Midbrain (tissue), 1 donor: ENCODE results near the gene GGNBP2.
"Not testable (repeated sequence)": the region's sequence is repeated elsewhere in the genome, so short reads cannot be mapped to it uniquely, and the experiment has no call there.

Experiments
- DNase-seq: peaks from one replicate; lab custom pipeline; 2025; lab: John Stamatoyannopoulos, UW

GGNBP2 gene

DNA sequence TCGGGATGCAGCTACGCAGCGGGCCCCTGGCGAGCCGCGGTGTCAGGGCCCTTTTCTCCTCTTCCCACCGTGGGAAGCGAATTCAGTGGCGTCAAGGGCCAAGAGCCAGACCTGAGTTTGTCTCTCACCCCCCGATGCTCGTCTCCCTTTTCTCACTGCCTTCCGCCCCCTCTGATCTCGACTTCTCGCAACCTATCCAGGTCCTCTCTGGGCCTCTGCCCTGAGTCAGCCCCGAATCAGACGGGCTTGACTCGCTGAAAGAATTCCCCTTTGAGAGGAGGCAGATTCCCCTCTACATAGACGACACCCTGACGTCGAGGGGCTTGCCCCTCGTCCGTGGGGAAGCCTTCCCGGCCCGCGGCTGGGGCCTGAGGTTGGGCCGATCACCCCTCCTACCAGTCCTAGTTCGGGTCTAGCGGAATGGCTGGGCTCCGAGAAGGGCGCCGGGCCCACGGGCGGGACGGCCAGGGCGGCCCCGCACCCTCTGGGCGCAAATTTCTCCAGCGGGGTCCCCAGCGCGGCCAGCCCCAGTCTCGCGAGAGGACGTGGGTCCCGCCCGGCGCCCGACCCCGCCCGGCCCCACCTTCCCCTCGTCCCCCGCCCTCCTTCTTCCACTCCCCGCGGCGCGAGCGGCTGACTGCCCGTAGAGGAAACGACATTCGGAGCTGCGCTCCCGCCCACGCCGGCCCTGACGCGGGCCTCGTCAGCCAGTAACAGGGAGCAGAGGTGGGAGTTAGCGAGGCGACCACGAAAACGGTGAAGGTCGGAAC, at the start of gene GGNBP2:
GGNBP2 (plus strand) TSS at position 613 of the 770 bp plus-strand sequence. CDS start 806 bp downstream, outside the sequence.
- DNase-seq, result peak; percentile 88

- DNase-seq, result no peak
Measured at GRCh38 chr17:36495076-36495578, 49.6 kb upstream of the GGNBP2 start.

DNA sequence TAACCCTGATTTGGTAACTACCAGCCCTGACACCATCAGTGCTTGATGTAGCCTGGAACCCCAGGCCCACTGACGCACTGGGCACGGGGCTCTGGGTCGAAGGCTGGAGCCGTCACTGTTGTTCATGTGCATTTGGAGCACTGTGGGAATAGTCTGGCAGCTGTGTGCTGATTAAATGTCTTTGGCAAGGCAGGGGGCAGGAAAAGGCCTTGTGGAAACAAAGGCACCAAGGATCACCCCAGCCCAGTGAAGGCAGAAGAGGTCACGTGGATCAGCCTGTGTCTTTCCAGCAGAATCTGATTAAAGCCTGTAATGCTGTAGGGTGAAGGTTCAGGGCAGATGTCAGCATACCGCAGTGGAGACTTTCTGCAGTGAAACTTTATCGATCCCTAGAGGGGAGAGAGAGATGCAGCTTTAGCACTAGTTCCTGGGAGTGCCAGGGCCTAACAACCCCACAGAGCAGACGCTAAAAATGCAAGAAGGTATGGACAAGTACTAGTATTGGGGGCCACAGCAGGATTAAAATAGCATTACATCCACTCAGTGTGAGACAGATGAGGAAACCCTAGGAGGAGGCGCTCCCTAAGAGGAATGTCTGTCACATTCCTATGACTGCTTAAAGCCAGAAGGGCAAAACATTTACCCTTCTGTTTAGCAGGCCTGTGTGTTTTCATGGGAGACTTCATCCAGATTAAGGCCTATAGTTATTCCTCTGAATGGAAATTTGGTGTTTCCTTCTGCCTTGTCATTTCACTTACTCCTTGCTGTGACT, 48.5 kb upstream of the GGNBP2 start:
- peak; percentile 26 for DNase-seq

DNA sequence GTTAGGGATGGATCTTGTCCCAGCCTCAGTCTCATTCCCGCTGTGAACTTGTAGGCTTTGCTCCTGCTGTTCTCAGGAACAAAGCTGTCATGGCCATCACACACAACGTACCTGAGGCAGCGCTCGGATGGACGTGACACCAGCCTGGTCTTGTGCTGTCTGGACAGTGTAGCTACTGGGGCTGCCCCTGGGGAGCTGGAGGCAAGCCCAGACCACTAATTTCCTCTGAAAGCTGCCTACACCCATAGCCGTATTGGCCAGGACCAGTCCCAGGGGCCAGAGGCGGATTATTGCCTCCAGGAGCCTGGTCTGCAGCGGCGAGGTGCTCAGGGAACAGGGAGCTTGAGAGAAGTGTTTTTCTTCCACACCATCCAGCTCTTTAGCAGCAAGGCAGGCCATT, 46.6 kb upstream of the GGNBP2 start:
- no peak for DNase-seq

GRCh38 chr17:36498560-36499300, 46.0 kb upstream of the GGNBP2 start:
- no peak for DNase-seq

GRCh38 chr17:36500745-36501225, 43.9 kb upstream of the GGNBP2 start:
- no peak for DNase-seq

DNA sequence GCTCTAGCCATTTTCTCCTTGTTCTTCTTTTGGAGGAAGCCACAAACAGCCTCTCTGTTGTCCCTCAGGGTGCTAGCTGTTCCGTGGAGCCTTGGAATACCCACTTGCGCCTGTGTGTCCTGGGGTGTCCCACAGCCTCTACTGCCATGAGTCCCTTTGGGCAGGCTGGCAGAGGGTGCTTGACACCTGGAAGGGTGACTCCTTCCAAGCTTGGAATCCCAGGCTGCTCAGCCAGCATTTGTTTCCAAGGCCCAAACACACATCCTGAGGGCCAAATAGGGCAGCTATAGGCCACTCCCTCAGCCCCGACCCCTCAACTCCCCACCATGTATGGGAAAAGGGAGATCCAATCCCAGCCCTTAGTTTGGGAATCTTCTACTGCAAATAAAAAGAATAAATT, 43.4 kb upstream of the GGNBP2 start:
- no peak for DNase-seq

DNA sequence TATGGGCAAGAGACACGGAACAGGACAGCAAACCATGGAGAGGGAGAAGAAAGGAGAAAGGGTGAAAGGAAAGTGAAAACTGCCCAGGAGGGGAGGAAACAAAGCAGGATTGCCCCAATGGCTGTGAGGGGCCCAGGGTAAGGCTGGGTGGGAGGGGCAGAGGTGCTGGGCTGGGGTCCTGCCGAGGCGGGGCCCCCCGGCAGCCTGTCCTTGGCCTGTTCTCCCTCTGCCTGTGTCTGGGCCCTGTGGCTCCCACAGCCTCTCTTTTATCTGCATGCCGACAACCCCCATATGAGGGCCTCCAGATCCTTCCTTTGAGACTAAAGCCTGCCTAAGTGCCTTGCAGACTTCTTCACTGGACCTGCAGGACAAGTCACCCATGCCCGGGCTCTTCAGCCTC, 42.8 kb upstream of the GGNBP2 start:
- DNase-seq, result no peak

DNA sequence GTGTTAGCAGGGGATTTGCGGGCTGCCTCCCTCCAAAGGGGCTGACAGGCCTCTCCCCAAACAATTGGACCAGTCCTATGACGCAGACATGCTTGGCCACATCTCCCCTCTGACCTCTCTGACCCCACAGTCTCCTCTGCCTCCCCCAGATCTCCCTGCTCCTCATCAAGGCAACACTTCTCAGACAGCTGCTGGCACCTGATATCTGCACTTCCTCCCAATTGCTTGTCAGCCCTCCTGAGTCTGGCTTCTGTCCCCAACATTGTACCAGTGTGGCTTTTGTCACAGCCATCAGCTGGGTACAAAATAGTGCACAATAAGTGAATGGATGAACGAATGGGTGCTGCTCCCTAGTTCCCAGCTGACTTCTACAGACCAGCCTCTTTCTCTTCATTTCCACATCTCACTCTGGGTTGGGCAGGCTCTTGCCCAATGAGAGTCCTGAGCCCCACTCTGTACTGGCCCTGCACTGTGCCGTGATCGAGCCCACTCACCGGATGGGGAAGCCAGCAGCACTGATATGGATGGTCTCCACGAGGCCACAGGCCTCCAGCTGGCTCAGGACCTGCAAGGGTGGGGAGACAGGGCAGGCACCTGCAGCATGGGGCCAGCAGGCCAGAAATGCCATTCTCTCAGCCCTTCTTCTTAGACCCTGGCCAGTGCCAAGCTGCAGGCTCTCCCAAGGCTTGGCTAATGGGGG, 41.1 kb upstream of the GGNBP2 start:
- no peak for DNase-seq

DNA sequence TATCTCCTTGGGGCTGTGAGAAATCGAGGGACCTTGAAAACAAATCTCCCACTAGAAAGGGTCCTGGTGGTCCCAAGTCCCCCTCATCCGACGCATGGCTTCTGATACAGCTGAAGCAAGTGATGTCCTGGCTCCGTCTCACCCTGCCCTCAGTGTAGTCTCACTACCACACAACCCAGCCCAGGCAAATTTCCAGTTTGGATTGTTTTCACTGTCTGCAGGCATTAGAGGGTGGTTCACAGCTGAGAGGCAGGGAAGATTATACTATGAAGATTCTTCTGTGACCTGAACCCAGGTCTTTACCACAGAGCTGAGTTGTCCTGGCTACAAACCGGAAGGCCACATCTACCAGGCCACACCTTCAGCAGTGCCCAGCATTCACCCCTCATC, 40.6 kb upstream of the GGNBP2 start:
- no peak for DNase-seq

GRCh38 chr17:36505171-36505570, 39.5 kb upstream of the GGNBP2 start:
- DNase-seq, result no peak

DNA sequence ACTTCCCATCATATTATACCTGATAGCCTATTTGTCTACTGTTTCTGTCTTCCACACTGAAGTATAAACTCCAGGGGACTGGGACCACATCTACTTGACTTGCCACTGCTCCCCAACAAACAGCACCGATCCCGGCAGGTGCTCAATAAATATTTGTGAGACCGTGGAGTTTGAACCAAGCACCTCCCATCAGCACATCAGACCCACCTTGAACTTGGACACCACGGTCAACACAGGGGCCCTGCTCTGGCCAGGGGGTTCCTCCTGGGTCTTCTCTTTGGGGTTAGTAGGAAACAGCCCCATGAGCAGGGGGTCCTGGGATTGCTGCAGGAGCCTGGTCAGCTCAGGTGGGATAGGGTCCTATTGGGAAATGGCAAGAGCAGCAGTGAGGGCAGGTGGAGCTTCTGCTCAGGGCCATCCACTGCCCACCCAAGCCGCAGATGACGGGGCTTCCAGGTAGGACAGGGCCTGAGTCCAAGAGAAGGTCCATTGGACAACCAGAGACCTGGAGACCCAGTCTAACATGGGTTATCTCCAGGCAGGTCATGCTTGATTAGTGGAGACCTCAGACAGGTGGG, 38.4 kb upstream of the GGNBP2 start:
- DNase-seq, result no peak

GRCh38 chr17:36506831-36507230, 37.9 kb upstream of the GGNBP2 start:
- no peak for DNase-seq

DNA sequence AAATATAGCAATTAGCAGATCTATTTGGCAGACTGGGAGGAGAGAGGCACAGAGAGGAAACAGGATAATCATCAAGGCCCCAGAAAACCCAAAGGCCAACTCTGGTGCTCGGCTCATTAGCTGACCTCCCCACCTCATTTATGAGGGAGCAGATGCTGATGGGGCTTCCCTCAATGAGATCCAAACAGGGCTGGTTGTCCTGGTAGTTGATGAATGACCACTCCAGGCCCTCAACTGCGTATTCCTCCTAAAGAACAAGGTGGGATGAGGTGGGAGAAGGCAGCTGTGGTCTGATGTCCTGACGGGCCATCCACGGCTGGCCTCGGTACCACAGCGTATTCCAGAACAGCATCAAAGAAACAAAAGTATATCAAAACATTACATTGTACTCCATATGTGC, 37.5 kb upstream of the GGNBP2 start:
- DNase-seq, result no peak

GRCh38 chr17:36508439-36508838, 36.3 kb upstream of the GGNBP2 start:
- DNase-seq, result not testable (repeated sequence)

DNA sequence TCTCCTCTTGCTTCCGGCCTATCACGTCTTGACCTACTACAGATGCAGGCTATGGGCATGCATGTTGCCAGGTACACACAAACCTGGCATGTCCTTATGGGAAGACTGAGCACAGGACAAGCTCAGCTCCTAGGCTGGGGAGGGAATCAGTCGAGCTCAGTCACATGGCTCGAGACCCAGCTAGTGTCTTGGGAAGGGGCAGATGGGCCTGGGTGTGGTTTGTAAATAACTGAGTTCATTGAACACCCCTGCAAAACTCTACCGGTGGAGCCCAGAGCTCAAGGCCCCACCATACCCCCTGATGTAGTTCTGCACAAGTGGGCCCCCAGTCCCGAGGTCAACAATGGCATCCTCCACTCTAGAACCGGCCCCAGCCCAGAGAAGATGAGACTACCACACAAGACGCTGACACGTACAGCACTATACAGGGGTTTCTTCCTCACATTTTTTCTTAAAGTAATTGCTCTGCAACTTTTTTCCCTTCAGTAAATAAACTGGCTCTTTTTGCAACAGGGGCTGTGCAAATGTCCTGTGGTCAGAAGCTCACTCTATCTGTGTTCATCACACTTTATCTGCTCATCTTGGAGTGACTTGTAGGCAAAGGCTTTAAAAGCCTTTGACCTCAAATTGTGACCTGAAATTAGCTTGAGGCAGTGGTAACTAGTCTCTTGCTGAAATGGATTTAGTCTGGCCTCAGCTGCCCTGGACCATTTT, 35.3 kb upstream of the GGNBP2 start:
- no peak for DNase-seq

DNA sequence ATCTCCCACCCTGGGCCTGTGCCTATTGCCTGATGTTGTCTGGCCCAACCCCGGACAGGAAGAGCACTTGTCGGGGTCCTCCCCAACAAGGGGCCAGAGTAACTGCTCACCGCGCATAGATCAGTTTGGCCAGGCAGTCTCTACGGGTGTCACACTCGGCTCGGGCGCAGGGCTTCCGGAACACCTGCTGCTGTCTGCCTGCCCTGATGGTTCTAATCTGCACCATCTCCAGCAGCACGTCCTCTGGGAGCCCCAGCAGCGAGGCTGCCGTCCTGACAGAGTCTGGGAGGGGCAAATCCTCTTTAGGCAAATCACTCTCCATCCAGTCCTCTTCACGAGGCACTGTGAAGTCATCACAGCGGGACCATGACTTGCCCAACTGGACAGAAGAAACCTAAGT, 34.1 kb upstream of the GGNBP2 start:
- DNase-seq, result no peak

- no peak for DNase-seq
Measured at GRCh38 chr17:36511216-36511615, 33.5 kb upstream of the GGNBP2 start.

- no peak for DNase-seq
Measured at GRCh38 chr17:36512641-36513040, 32.1 kb upstream of the GGNBP2 start.

DNA sequence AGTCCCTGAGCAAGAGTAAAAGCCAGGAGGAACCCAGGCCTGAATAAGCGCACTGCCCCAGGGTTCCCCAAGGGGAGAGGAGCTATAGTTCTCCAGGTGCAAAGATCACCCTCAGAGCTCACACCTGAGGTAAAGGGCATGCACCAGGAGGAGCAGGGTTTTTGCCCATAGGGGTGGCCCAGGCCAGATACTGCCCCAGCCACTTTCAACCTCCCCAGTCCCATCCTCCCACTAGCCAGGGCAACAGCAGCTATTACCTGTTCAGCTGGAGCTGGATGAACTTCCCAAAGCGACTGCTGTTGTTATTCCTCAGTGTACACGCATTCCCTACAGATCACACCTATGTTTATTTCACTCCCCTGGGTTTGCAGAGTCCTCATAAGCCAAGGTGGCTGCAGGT, 29.9 kb upstream of the GGNBP2 start:
- DNase-seq, result no peak

DNA sequence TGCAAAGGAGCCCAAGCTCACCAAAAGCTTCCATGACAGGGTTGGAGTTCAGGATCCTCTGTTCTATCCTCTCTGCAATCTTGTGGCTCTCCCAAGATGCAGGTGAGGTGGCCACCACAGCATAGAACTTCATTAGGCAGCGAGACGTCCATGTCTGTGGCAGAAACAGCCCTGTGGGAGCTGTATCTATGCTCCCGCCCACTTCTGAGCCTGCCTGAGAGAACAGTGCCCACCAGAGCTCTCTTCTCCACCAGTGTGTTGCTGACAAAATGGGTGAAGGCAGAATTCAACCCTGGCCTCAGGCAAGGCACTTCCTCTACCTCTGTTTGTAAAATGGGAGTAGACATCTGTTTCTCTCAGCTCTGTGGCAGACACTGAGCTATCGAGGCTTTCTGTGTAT, 28.9 kb upstream of the GGNBP2 start:
- no peak for DNase-seq
